Lung (tissue), 12 donors: ENCODE data around the gene POLH. TPM values are rescaled to one million over a fixed set of nuclear protein-coding genes. Genes with fewer than 3 reads are reported as not detected.

Experiments used
- ATAC-seq: fragments of 200-7000 bp; cut with Tn5 transposase; one replicate; pipeline ENCODE4 v1.9.1; 2020; ENCODE audit warnings: moderate number of reproducible peaks; ENCODE audit not compliant: insufficient read depth, low FRiP score
- DNase-seq, 3 donors: peaks; one replicate each; pipeline ENCODE4 v3.0.0-alpha.2; 2013 to 2017
- H3K27ac ChIP-seq, 2 donors: one replicate each; pipeline ENCODE4 v1.5.1; 2013; ENCODE audit warnings: mild to moderate bottlenecking in 2 of 2, moderate library complexity in 2 of 2, control low read depth in 1 of 2, inconsistent platforms in 1 of 2, low read depth in 1 of 2, low read length in 1 of 2
- H3K27me3 ChIP-seq, 3 donors: one replicate each; pipeline ENCODE4 v1.5.1; 2013; ENCODE audit warnings: low read length in 2 of 3; ENCODE audit not compliant: control insufficient read depth in 3 of 3, insufficient read depth in 3 of 3
- H3K36me3 ChIP-seq, 4 donors: one replicate each; pipeline ENCODE4 v1.5.1; 2013; ENCODE audit warnings: low read length in 4 of 4, mild to moderate bottlenecking in 1 of 4, moderate library complexity in 1 of 4; ENCODE audit not compliant: control insufficient read depth in 4 of 4, insufficient read depth in 4 of 4
- H3K4me1 ChIP-seq, 5 donors: one replicate each; pipeline ENCODE4 v1.5.1; 2013; ENCODE audit warnings: low read length in 5 of 5, mild to moderate bottlenecking in 2 of 5, moderate library complexity in 1 of 5; ENCODE audit not compliant: control insufficient read depth in 5 of 5, insufficient read depth in 5 of 5
- H3K4me3 ChIP-seq: one replicate; pipeline ENCODE4 v1.5.1; 2013; ENCODE audit warnings: mild to moderate bottlenecking, control low read depth, moderate library complexity
- H3K9ac ChIP-seq, 2 donors: one replicate each; pipeline ENCODE4 v1.5.1; 2013; ENCODE audit warnings: low read length in 2 of 2, control low read depth in 1 of 2; ENCODE audit not compliant: insufficient read depth in 1 of 2
- H3K9me3 ChIP-seq, 4 donors: one replicate each; pipeline ENCODE4 v1.5.1; 2013; ENCODE audit warnings: low read length in 3 of 4, mild to moderate bottlenecking in 1 of 4, moderate library complexity in 1 of 4; ENCODE audit not compliant: control insufficient read depth in 4 of 4, insufficient read depth in 3 of 4
- WGBS, 2 donors: extraction: QIAGEN DNeasy Blood & Tissue Kit; methylation state at CpG; one replicate each; pipeline ENCODE4 v1.1.7; 2013; 5-methylcytosine and 5-hydroxymethylcytosine counted together
- polyA plus RNA-seq, 2 donors: library from polyadenylated mRNA; stranded (reverse); fragments of 200-250 nt; gene quantifications; one replicate each; pipeline ENCODE4 v1.2.1, GENCODE V29; 2013
- total RNA-seq, 2 donors: library from RNA; depleted of rRNA in 1 of 2; stranded (reverse); fragments of >200 nt in 1 of 2; gene quantifications; one replicate each; pipeline ENCODE4 v1.2.1, GENCODE V29; 2014 to 2021
- TF ChIP-seq, protein P1 (sequence below): IDR thresholded peaks from 2 replicates; pipeline ENCODE4 v1.5.1; 2012; ENCODE audit warnings: mild to moderate bottlenecking; ENCODE audit errors: control extremely low read depth, extremely low read depth
- donor health status: control.
- donor health status: control.
- donor health status: Bipolar disorder and iron deficiency.
- donor health status: healthy.
- donor health status: DM: yes; HTN: yes; CAD: no.

The POLH gene
- total and polyA plus RNA-seq, 4 donors = 4.0 to 27.3 (median 7.5) TPM

DNA sequence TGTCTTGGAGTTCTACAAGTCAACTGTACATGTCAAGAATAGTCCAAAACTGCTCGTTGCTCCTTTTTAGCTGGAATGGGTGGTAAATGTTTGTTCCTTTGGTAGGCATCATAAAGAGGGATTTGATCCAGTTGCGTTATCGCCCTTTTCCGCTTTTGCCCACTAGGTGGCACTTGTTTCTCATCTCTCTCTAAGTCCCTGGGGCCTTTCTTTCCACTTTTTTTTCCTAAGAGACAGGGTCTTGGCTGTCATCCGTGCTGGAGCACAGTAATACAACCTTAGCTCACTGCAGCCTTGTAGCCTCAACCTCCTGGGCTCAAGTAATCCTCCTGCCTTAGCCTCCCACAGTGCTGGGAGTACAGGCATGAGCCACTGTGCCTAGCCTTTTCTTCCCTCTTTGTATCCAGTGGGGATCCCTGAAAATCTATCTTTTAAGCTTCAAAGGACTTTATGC, 32.4 kb downstream of the POLH start:
- H3K36me3 ChIP-seq = peaks cover 8 to 26% (median 19%) of the 10 kb centered on the region in 4 donors
- ATAC-seq = no peak
- WGBS, 2 donors = 3 to 7% methylated on average over 5 of the region's 5 CpGs

DNA sequence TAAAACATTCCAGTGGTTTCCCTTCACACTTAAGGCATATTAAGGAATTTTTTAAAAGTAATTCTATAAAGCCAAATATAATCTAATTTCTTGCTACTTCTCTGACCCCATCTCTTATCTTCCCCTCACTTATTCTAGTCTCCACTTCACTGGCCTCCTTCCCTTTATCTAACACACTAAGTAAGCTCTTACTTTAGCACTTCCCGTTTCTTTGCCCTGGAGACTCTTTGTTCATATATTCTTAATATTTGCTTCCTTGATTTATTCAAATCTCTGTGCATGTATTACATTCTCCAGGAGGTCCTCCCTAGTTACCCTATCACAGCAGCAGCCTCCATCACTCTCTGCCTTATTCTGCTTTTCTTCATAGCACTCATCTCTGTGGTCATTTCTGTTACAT, 32.8 kb downstream of the POLH start:
- TF ChIP-seq, protein P1, sequence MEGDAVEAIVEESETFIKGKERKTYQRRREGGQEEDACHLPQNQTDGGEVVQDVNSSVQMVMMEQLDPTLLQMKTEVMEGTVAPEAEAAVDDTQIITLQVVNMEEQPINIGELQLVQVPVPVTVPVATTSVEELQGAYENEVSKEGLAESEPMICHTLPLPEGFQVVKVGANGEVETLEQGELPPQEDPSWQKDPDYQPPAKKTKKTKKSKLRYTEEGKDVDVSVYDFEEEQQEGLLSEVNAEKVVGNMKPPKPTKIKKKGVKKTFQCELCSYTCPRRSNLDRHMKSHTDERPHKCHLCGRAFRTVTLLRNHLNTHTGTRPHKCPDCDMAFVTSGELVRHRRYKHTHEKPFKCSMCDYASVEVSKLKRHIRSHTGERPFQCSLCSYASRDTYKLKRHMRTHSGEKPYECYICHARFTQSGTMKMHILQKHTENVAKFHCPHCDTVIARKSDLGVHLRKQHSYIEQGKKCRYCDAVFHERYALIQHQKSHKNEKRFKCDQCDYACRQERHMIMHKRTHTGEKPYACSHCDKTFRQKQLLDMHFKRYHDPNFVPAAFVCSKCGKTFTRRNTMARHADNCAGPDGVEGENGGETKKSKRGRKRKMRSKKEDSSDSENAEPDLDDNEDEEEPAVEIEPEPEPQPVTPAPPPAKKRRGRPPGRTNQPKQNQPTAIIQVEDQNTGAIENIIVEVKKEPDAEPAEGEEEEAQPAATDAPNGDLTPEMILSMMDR = no peak
- no peak for DNase-seq
- Histone ChIP-seq H3K4me1 (no peaks in the 10 kb centered on the region), H3K36me3 (peaks cover 8 to 29% (median 22%) of the 10 kb centered on the region in 4 donors), H3K9me3 (no peaks in the 10 kb centered on the region), H3K27ac (no peak overlapping the region), H3K4me3 (no peak overlapping the region), H3K9ac (no peak overlapping the region), H3K27me3 (no peaks in the 10 kb centered on the region)
- no peak for ATAC-seq
- 33 to 43% methylated on average over 1 of the region's 1 CpG for WGBS, 2 donors

More for the DNA sequence above, 32.4 kb downstream of the POLH start:
- no peak overlapping the region for H3K4me3 ChIP-seq
- no peak overlapping the region for H3K9ac ChIP-seq
- TF ChIP-seq, protein P1 = peak; percentile 60
- H3K27ac ChIP-seq = no peak overlapping the region
- peak; percentile 81 to 92 (median 88) for DNase-seq
- no peaks in the 10 kb centered on the region for H3K27me3 ChIP-seq
- H3K9me3 ChIP-seq = no peaks in the 10 kb centered on the region
- no peaks in the 10 kb centered on the region for H3K4me1 ChIP-seq

DNA sequence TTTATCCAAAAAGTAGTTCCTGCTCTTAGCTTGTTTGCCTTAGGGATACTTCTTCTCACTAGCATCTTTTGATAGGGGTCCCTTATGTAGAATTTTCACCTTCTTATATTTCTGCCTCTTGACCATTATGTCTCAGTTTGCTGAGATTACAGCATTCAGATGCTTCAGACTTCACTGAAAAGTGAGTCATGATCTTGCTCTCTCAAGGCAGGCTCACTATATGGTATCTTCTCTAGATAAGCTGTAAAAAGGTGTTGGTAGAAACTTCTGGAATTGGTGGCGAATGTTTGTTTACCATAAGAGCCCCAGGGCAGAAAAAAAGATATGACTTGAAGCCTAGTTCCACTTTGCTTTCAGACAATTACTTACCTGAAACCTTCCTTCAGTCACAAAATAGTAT, 33.4 kb downstream of the POLH start:
- no peak overlapping the region for H3K9ac ChIP-seq
- no peak for DNase-seq
- no peaks in the 10 kb centered on the region for H3K27me3 ChIP-seq
- no peak overlapping the region for H3K27ac ChIP-seq
- TF ChIP-seq, protein P1 = no peak
- H3K36me3 ChIP-seq = peaks cover 8 to 34% (median 27%) of the 10 kb centered on the region in 4 donors
- ATAC-seq = no peak
- WGBS, 2 donors = 87 to 94% methylated on average over 1 of the region's 1 CpG
- no peaks in the 10 kb centered on the region for H3K4me1 ChIP-seq
- no peak overlapping the region for H3K4me3 ChIP-seq
- no peaks in the 10 kb centered on the region for H3K9me3 ChIP-seq

DNA sequence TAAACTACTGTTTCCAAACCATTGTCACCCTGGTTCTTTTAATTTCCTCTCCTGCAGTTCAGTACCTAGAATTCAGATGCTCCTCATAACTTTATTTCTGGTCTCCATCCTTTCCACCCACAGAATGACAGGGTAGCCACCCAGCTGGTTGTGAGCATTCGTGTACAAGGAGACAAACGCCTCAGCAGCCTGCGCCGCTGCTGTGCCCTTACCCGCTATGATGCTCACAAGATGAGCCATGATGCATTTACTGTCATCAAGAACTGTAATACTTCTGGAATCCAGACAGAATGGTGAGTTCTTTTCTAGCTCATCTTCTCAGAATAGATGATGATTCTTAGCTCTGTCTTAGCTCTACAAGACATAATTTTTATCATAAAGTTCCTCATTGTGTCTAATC, 34.4 kb downstream of the POLH start:
- peaks cover 3 to 31% (median 22%) of the 10 kb centered on the region in 4 donors for H3K36me3 ChIP-seq
- WGBS, 2 donors = 96 to 98% methylated on average over 5 of the region's 5 CpGs

More for the DNA sequence above, 34.4 kb downstream of the POLH start:
- Histone ChIP-seq H3K27me3 (no peaks in the 10 kb centered on the region), H3K4me3 (no peak overlapping the region), H3K4me1 (no peaks in the 10 kb centered on the region), H3K9me3 (no peaks in the 10 kb centered on the region), H3K9ac (no peak overlapping the region), H3K27ac (no peak overlapping the region)
- no peak for DNase-seq
- no peak for ATAC-seq
- TF ChIP-seq, protein P1 = no peak
